GM18511 (cell line): ENCODE data around the gene MAD1L1.

ENCODE experiments used
- ATAC-seq: cut with Tn5 transposase; IDR thresholded peaks from one replicate; pipeline ENCODE4 v1.9.1; 2021; ENCODE audit warnings: mild to moderate bottlenecking, moderate library complexity; ENCODE audit not compliant: unreplicated experiment

MAD1L1 gene

GRCh38 chr7:2181077-2181854 is 51.5 kb downstream of the MAD1L1 start:
- no peak for ATAC-seq

GRCh38 chr7:2180081-2180480 is 52.7 kb downstream of the MAD1L1 start:
- ATAC-seq: no peak

GRCh38 chr7:2175514-2175913 is 57.2 kb downstream of the MAD1L1 start:
- ATAC-seq: no peak

- no peak for ATAC-seq
These were observed 57.7 kb downstream of the MAD1L1 start for GRCh38 chr7:2175091-2175490.

GRCh38 chr7:2173189-2173827 is 59.4 kb downstream of the MAD1L1 start:
- no peak for ATAC-seq

- ATAC-seq: no peak
These were observed 60.2 kb downstream of the MAD1L1 start for GRCh38 chr7:2172311-2173188.

GRCh38 chr7:2171855-2172254 is 60.9 kb downstream of the MAD1L1 start:
- no peak for ATAC-seq

- no peak for ATAC-seq
These were observed 61.9 kb downstream of the MAD1L1 start for GRCh38 chr7:2170576-2171521.

- no peak for ATAC-seq
These were observed 62.7 kb downstream of the MAD1L1 start for GRCh38 chr7:2169923-2170575.

GRCh38 chr7:2168615-2169311 is 64.0 kb downstream of the MAD1L1 start:
- ATAC-seq: no peak

GRCh38 chr7:2166625-2167280 is 66.0 kb downstream of the MAD1L1 start:
- ATAC-seq: no peak

- ATAC-seq: peak; percentile 100
These were observed 66.8 kb downstream of the MAD1L1 start for GRCh38 chr7:2165610-2166594.

GRCh38 chr7:2165239-2165609 is 67.5 kb downstream of the MAD1L1 start:
- no peak for ATAC-seq

- no peak for ATAC-seq
These were observed 68.1 kb downstream of the MAD1L1 start for GRCh38 chr7:2164646-2165045.

- ATAC-seq: no peak
These were observed 68.9 kb downstream of the MAD1L1 start for GRCh38 chr7:2163600-2164555.

GRCh38 chr7:2162959-2163358 is 69.8 kb downstream of the MAD1L1 start:
- no peak for ATAC-seq
